Measurements from ENCODE around the gene SND1.

GRCh38 chr7:127967281-127967680 is 315.3 kb downstream of the SND1 start:
- TF ChIP-seq, protein P1, sequence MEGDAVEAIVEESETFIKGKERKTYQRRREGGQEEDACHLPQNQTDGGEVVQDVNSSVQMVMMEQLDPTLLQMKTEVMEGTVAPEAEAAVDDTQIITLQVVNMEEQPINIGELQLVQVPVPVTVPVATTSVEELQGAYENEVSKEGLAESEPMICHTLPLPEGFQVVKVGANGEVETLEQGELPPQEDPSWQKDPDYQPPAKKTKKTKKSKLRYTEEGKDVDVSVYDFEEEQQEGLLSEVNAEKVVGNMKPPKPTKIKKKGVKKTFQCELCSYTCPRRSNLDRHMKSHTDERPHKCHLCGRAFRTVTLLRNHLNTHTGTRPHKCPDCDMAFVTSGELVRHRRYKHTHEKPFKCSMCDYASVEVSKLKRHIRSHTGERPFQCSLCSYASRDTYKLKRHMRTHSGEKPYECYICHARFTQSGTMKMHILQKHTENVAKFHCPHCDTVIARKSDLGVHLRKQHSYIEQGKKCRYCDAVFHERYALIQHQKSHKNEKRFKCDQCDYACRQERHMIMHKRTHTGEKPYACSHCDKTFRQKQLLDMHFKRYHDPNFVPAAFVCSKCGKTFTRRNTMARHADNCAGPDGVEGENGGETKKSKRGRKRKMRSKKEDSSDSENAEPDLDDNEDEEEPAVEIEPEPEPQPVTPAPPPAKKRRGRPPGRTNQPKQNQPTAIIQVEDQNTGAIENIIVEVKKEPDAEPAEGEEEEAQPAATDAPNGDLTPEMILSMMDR (IDR thresholded peaks at IDR 0.05), result no peak
- TF ChIP-seq POLR2A (IDR thresholded peaks at IDR 0.05) (no peak), POLR2AphosphoS5 (IDR thresholded peaks at IDR 0.05) (no peak)

Measured in breast epithelium (tissue), 3 donors.